ENCODE measurements around the gene HHAT.

HHAT gene

DNA sequence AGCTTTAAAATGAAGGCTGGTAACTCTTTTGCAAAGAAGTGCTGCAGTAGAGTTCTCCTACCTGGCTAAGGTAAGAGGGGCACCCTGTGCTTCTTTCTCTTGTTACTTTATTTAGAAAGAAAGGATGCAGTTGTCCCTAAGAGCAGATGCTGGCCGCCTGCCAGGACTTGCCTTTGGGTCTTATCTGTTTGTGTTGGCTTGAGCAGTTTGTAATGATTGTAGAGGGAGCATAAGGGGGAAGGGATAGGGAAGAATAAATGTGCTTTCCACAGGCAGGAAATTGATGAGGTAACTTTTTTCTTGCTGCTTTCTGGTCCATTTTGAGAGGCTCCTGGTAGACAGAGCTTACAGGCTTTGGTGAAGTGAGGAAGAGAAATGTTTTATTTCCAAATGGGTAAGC lies 229.6 kb downstream of the HHAT start:
- DNase-seq, result no peak

GRCh38 chr1:210565306-210565705 lies 236.6 kb downstream of the HHAT start:
- no peak for DNase-seq

GRCh38 chr1:210568631-210569030 lies 239.9 kb downstream of the HHAT start:
- DNase-seq, result no peak

- DNase-seq, result no peak
These were observed 241.4 kb downstream of the HHAT start for GRCh38 chr1:210570116-210570515.

DNA sequence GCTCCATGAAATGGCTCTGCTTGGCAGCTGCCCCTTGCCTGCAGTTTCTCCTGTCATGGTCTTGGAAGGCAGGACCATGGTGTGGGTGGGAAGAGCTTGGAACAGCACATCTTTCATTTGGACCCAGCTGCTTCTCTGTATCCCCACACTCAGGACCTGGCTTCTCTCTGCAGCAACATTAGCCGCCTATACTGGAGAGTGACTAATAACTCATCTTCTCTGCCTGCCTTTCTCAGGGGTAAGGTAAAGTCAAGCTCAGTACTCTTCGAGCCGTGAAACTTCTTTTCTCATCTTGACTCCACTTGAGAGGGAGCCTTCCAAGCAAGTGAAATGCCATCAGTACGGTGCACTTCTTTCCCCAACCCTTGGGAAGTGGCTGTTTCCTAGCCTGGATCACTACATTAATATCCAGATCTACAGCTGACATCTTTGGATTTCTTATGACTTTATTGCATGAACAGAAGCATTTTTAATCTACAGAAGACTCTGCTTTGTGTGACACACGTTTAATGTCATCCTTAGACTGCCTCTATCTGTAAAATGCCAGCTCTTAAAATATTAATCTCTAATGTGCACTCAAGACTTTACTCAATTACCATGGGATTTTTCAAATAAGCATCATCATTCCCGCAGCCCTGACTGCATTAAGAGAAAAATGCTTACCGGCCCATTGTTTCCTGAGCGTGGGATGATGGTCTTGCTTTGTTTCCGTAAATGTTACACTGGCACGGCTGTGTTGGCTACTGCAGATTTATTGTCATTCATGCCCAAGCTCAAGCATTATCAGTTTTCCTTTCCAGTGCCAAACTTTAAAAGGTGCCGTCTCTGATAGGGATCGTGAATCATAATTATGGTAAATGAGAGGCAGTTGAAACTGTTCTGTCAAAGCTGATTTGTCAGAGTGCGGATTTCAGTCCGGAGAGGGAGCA lies 242.9 kb downstream of the HHAT start:
- no peak for DNase-seq

GRCh38 chr1:210573141-210573540 lies 244.4 kb downstream of the HHAT start:
- no peak for DNase-seq

- no peak for DNase-seq
These were observed 253.7 kb downstream of the HHAT start for GRCh38 chr1:210582205-210582970.

- DNase-seq, result peak; percentile 22
These were observed 255.9 kb downstream of the HHAT start for GRCh38 chr1:210584439-210585113.

GRCh38 chr1:210586771-210587170 lies 258.1 kb downstream of the HHAT start:
- DNase-seq, result no peak

DNA sequence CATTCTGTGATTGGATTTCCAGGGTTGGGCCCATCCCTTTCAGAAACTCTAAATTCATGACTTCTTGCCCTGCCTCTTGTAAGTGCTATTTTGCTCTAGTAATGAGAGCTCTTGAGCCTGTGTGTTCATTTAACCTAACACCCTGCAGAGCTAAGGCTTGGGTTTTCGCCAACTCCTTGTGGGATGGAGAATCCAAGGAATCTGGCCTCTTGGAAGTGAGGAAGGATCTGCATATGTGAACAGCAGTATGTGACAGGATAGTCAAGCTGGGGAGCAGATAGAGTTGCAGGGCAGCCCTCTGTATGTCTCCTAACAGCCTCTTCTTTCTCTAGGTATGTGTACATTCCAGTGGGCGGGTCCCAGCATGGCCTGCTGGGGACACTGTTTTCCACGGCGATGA lies 258.9 kb downstream of the HHAT start:
- no peak for DNase-seq

GRCh38 chr1:210588357-210588756 lies 259.7 kb downstream of the HHAT start:
- no peak for DNase-seq

- DNase-seq, result no peak
These were observed 260.2 kb downstream of the HHAT start for GRCh38 chr1:210588946-210589345.

- DNase-seq, result no peak
These were observed 262.5 kb downstream of the HHAT start for GRCh38 chr1:210591214-210591613.

GRCh38 chr1:210594605-210595004 lies 265.9 kb downstream of the HHAT start:
- no peak for DNase-seq

DNA sequence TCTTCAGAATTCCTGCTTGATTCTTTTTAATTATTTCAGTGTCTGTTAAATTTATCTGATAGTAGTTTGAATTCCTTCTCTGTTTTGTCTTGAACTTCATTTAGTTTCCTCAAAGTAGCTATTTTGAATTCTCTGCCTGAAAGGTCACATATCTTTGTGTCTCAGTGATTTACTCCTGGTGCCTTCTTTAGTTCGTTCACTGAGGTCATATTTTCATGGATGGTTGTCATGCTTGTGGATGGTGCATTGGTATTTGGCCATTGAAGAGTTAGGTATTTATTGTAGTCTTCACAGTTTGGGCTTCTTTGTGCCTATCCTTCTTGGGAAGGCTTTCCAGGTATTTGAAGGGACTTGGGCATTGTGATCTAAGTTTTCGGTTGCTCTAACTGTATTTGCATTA lies 267.9 kb downstream of the HHAT start:
- no peak for DNase-seq

DNA sequence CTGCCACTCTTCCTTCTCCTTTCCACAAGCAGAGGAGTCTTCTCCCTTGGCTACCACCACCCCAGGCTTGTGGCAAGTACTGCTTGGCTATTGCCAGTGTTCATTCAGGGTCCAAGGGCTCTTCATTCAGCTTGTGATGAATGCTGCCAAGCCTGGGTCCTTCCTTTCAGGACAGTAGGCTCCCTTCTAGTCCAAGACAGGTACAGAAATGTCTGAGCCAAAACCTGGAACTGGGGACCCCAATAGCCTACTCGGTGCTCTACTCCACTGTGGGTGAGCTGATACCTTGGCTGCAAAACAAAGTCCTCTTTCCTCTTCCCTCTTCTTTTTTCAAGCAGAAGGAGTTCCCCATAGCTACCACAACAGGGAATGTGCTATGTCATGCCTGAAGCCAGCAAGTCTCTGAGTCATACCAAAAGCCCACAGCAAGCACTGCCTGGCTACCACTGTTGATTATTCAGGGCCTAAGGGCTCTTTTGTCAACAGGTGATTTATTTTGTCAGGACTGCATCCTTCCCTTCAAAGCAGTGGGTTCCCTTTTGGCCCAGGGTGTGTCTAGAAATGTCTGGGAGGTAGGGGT lies 268.9 kb downstream of the HHAT start:
- no peak for DNase-seq

GRCh38 chr1:210598135-210598652 lies 269.5 kb downstream of the HHAT start:
- DNase-seq, result no peak

DNA sequence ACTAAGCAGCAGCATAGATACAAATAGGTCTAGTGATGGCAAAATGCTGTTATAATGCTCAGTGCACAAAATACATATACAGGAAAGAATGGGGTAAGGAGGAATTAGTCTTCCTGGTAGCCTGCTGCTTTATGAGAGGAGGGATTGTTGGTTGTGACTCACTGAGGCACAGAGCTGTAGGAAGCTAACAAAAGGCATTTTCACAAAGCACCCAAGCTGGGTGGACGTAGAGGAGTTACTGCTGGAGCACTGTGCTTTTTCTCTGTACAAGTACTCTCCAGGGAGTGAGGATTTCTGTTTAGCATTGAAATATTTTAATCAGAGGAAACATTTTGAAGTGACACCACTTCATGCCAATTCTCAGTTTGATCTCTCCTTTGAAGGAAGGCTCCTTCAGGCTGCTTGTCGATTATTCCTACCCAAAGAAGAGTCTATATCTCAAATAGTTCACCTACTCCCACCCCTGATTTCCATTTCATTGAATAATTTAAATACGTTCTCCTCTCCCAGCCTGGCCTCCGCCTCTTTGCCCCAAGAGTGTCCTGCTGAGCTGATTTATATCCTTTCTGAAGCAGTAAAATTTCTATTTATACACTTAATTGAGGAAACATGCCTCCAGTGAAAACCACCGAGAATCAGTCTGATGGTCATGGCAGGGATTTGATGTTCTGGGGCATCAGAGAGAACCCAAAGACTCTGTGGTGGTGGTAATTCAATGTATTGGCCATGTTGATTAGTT lies 271.9 kb downstream of the HHAT start:
- no peak for DNase-seq

DNA sequence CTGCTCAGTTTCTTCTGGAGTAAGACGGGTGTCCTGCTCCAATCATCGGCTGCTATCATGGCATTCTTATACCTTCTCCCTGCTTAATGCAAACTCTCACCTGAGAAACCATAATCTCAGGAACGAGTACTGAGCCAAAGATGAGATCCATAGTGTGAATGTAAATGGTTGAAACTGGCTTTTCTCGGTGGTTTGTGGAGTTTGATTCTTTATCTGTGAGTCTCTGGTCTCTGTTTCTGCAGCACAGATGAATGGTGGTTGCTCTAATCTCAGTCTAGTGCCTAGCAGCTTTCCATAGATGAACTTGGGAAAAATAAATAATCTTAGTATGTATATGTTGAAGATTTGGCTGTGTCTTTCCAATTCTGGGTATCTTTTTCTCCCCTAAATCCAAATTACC lies 274.4 kb downstream of the HHAT start:
- no peak for DNase-seq

GRCh38 chr1:210605099-210605498 lies 276.4 kb downstream of the HHAT start:
- no peak for DNase-seq

- DNase-seq, result no peak
These were observed 278.7 kb downstream of the HHAT start for GRCh38 chr1:210607361-210607760.

DNA sequence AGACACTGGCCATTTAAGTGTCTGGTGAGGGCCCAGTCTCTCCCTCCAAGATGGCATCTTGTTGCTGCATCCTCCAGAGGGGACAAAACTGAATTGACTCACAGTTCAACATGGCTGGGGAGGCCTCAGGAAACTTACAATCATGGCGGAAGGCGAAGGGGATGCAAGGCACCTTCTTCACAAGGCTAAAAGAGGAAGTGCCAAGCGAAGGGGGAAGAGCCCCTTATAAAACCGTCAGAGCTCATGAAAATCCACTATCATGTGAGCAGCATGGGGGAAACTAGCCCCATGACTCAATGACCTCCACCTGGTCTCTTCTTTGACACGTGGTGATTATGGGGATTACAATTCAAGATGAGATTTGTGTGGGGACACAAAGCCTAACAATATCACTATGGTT lies 280.1 kb downstream of the HHAT start:
- DNase-seq, result no peak
